ENCODE data around the gene EFHD2.

DNA sequence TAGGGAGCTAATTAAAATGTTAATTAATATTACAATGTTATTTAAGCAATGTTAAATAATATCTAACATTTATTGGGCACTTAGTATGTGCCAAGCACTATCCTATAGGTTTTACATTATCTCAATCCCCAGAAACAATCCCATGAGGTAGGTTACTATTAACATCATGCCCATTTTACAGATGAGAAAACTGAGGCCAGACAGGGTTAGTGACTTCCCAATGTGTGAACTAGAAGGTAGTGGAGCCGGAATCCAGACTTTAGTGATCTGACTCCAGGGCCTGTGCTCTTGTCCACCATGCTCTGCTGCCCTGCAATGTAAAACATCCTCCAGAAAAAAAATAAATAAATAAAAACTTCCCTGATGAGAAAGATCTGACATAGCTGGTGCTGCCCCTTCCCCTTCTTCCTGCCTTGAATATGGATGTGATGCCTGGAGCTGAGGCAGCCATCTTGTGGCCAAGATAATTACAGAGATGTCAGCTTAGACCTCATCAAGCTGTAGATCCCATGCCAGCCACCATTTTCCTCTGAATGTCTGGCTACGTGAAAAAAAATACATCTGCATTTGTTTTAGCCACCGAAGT lies 39.3 kb downstream of the EFHD2 start:
- TF ChIP-seq POLR2A (IDR thresholded peaks at IDR 0.05; ENCODE audit: low read length) (no peak), GATA1 (IDR thresholded peaks at IDR 0.05; ENCODE audit: low read depth, low read length) (no peak)

Data from erythroblast (primary cell).